HG03565 (cell line): Measurements from ENCODE around the gene NCKIPSD.

Experiments used
- ATAC-seq: cut with Tn5 transposase; IDR thresholded peaks from one replicate; pipeline ENCODE4 v1.9.1; 2021; ENCODE audit warnings: mild to moderate bottlenecking, moderate library complexity; ENCODE audit not compliant: unreplicated experiment

The NCKIPSD gene

GRCh38 chr3:48679411-48680391 is 6.0 kb downstream of the NCKIPSD start:
- no peak for ATAC-seq

- no peak for ATAC-seq
Observed at GRCh38 chr3:48678566-48679380, 6.9 kb downstream of the NCKIPSD start.

- ATAC-seq, result no peak
Observed at GRCh38 chr3:48678056-48678455, 7.7 kb downstream of the NCKIPSD start.

- ATAC-seq, result no peak
Observed at GRCh38 chr3:48674505-48674904, 11.2 kb downstream of the NCKIPSD start.

- ATAC-seq, result no peak
Observed at GRCh38 chr3:48672522-48672921, 13.2 kb downstream of the NCKIPSD start.

GRCh38 chr3:48664929-48665328 is 20.8 kb downstream of the NCKIPSD start:
- no peak for ATAC-seq

GRCh38 chr3:48664313-48664644 is 21.4 kb downstream of the NCKIPSD start:
- ATAC-seq, result no peak

GRCh38 chr3:48663489-48664312 is 22.0 kb downstream of the NCKIPSD start:
- peak; percentile 77 for ATAC-seq

- ATAC-seq, result no peak
Observed at GRCh38 chr3:48662753-48663488, 22.8 kb downstream of the NCKIPSD start, which contains the start of gene CELSR3. Gene CELSR3, minus strand, starts transcription at chr3:48662886. Its CDS starts 252 bp downstream, at chr3:48662634.

- ATAC-seq, result no peak
Observed at GRCh38 chr3:48662145-48662752, 23.5 kb downstream of the NCKIPSD start.

GRCh38 chr3:48661501-48662144 is 24.1 kb downstream of the NCKIPSD start:
- ATAC-seq, result no peak

- no peak for ATAC-seq
Observed at GRCh38 chr3:48660800-48661400, 24.8 kb downstream of the NCKIPSD start.

GRCh38 chr3:48656841-48657281 is 28.9 kb downstream of the NCKIPSD start:
- ATAC-seq, result no peak

- ATAC-seq, result peak; percentile 42
Observed at GRCh38 chr3:48656061-48656840, 29.5 kb downstream of the NCKIPSD start.

- no peak for ATAC-seq
Observed at GRCh38 chr3:48655606-48656005, 30.1 kb downstream of the NCKIPSD start.

- ATAC-seq, result no peak
Observed at GRCh38 chr3:48655063-48655462, 30.7 kb downstream of the NCKIPSD start.

GRCh38 chr3:48652923-48653715 is 32.6 kb downstream of the NCKIPSD start:
- ATAC-seq, result no peak
